Endodermal cell (in vitro differentiated cells): ENCODE measurements around the gene CHMP2A. TPM values are rescaled to one million over a fixed set of nuclear protein-coding genes. Genes with fewer than 3 reads are reported as not detected.

Source experiments
- DNase-seq: peaks from one replicate; pipeline ENCODE4 v3.0.0-alpha.2; 2017
- H3K27ac ChIP-seq: 2 replicates; pipeline ENCODE4 v1.5.1; 2013; ENCODE audit warnings: mild to moderate bottlenecking, low read depth, low read length, moderate library complexity
- H3K27me3 ChIP-seq: 2 replicates; pipeline ENCODE4 v1.6.1; 2013; ENCODE audit warnings: mild to moderate bottlenecking, low read length, moderate library complexity; ENCODE audit not compliant: insufficient read depth, control insufficient read depth, poor library complexity, severe bottlenecking
- H3K36me3 ChIP-seq: 2 replicates; pipeline ENCODE4 v1.7.0; 2013; ENCODE audit warnings: mild to moderate bottlenecking, low read length, moderate library complexity; ENCODE audit not compliant: control insufficient read depth, insufficient read depth
- H3K4me1 ChIP-seq: one replicate; pipeline ENCODE4 v1.7.0; 2013; ENCODE audit warnings: low read length; ENCODE audit not compliant: control insufficient read depth, insufficient read depth
- H3K4me3 ChIP-seq: 2 replicates; pipeline ENCODE4 v1.5.1; 2013; ENCODE audit warnings: mild to moderate bottlenecking, low read length, moderate library complexity
- H3K9ac ChIP-seq: 2 replicates; pipeline ENCODE4 v1.6.1; 2013; ENCODE audit warnings: mild to moderate bottlenecking, low read length, moderate library complexity; ENCODE audit not compliant: poor library complexity, severe bottlenecking; ENCODE audit errors: extremely low read depth
- H3K9me3 ChIP-seq: 2 replicates; pipeline ENCODE4 v1.6.1; 2013; ENCODE audit warnings: mild to moderate bottlenecking, low read length, moderate library complexity; ENCODE audit not compliant: control insufficient read depth
- H3K27ac Mint-ChIP-seq: 2 replicates; pipeline ENCODE4 v1.8.0; 2020; ENCODE audit warnings: mixed read lengths
- H3K27me3 Mint-ChIP-seq: 2 replicates; pipeline ENCODE4 v1.8.0; 2021; ENCODE audit warnings: mild to moderate bottlenecking, mixed read lengths; ENCODE audit not compliant: insufficient read depth
- H3K36me3 Mint-ChIP-seq: 2 replicates; pipeline ENCODE4 v1.8.0; 2020; ENCODE audit warnings: low read depth, mixed read lengths
- H3K4me1 Mint-ChIP-seq: 2 replicates; pipeline ENCODE4 v1.8.0; 2020; ENCODE audit warnings: mixed read lengths
- H3K4me3 Mint-ChIP-seq: 2 replicates; pipeline ENCODE4 v1.8.0; 2020; ENCODE audit warnings: mild to moderate bottlenecking, moderate library complexity, mixed read lengths
- H3K9me3 Mint-ChIP-seq: 2 replicates; pipeline ENCODE4 v1.8.0; 2020; ENCODE audit warnings: mild to moderate bottlenecking, mixed read lengths
- CTCF ChIP-seq: fragments of 200-600 bp; sonication (generic); conservative IDR thresholded peaks from 2 replicates; pipeline ENCODE4 v1.5.0; 2021; ENCODE audit warnings: antibody characterized with exemption, mild to moderate bottlenecking
- WGBS, 2 experiments: methylation state at CpG; one replicate each; pipeline versions ENCODE4 v1.1.5 to v1.1.7; 2013; ENCODE audit warnings: missing lambda C conversion rate in 2 of 2, mixed read lengths in 1 of 2; ENCODE audit not compliant: insufficient coverage in 1 of 2, insufficient read length in 1 of 2; 5-methylcytosine and 5-hydroxymethylcytosine counted together
- total RNA-seq, 2 donors: library from RNA; stranded (reverse); fragmentation: NEBNext Ultra II Directional in 1 of 2; extraction: Animal tissue kit (Norgen Biotek cat#: 25700) in 1 of 2; gene quantifications; 2 replicates in 1 of 2; 3 replicates in 1 of 2; pipeline ENCODE4 v1.2.1, GENCODE V29; 2021

The CHMP2A gene
- total RNA-seq, 2 donors from 2014 or later = 97.7 to 147 TPM

- peak overlapping the region; percentile 89 for H3K27ac Mint-ChIP-seq
- H3K27ac ChIP-seq = no peak overlapping the region
- peak overlapping the region; percentile 98 for H3K4me3 Mint-ChIP-seq
- peaks cover 59% of the 10 kb centered on the region for H3K36me3 ChIP-seq
- no peak for TF ChIP-seq CTCF
- H3K4me3 ChIP-seq = peak overlapping the region; percentile 100
- peaks cover 4% of the 10 kb centered on the region for H3K4me1 ChIP-seq
- DNase-seq = peak; percentile 50
- peaks cover 51% of the 10 kb centered on the region for H3K36me3 Mint-ChIP-seq
- no peaks in the 10 kb centered on the region for H3K9me3 Mint-ChIP-seq
- no peaks in the 10 kb centered on the region for H3K9me3 ChIP-seq
- 56 to 61% methylated on average over 1 of the region's 1 CpG for WGBS, 2 experiments
- H3K9ac ChIP-seq = peak overlapping the region; percentile 87
- peaks cover 13% of the 10 kb centered on the region for H3K4me1 Mint-ChIP-seq
- peaks cover 23% of the 10 kb centered on the region for H3K27me3 Mint-ChIP-seq
- H3K27me3 ChIP-seq = peaks cover 17% of the 10 kb centered on the region
These were observed 8.8 kb downstream of the CHMP2A start for GRCh38 chr19:58546019-58546530.

GRCh38 chr19:58545286-58546018, 9.5 kb downstream of the CHMP2A start:
- H3K4me1 Mint-ChIP-seq = peaks cover 13% of the 10 kb centered on the region
- Histone ChIP-seq H3K27me3 (peaks cover 21% of the 10 kb centered on the region), H3K4me3 (peak overlapping the region; percentile 100), H3K9me3 (no peaks in the 10 kb centered on the region), H3K27ac (no peak overlapping the region), H3K4me1 (peaks cover 4% of the 10 kb centered on the region), H3K36me3 (peaks cover 53% of the 10 kb centered on the region), H3K9ac (peak overlapping the region; percentile 87)
- DNase-seq = peak; percentile 52
- H3K4me3 Mint-ChIP-seq = peak overlapping the region; percentile 98
- peaks cover 25% of the 10 kb centered on the region for H3K27me3 Mint-ChIP-seq
- no peaks in the 10 kb centered on the region for H3K9me3 Mint-ChIP-seq
- 12 to 13% methylated on average over 18 to 21 of the region's 21 CpGs for WGBS, 2 experiments
- H3K27ac Mint-ChIP-seq = peak overlapping the region; percentile 89
- peaks cover 49% of the 10 kb centered on the region for H3K36me3 Mint-ChIP-seq
- no peak for TF ChIP-seq CTCF

GRCh38 chr19:58544591-58545285, 10.2 kb downstream of the CHMP2A start:
- DNase-seq = no peak
- Mint-ChIP-seq H3K27me3 (peaks cover 29% of the 10 kb centered on the region), H3K4me3 (peak overlapping the region; percentile 98), H3K9me3 (no peaks in the 10 kb centered on the region), H3K36me3 (peaks cover 42% of the 10 kb centered on the region), H3K4me1 (peaks cover 13% of the 10 kb centered on the region), H3K27ac (peak overlapping the region; percentile 100)
- H3K27me3 ChIP-seq = peaks cover 26% of the 10 kb centered on the region
- WGBS, 2 experiments = 0% methylated on average over 13 to 91 of the region's 92 CpGs
- H3K27ac ChIP-seq = peak overlapping the region; percentile 98
- peaks cover 4% of the 10 kb centered on the region for H3K4me1 ChIP-seq
- H3K4me3 ChIP-seq = peak overlapping the region; percentile 100
- H3K36me3 ChIP-seq = peaks cover 46% of the 10 kb centered on the region
- TF ChIP-seq CTCF = no peak
- peak overlapping the region; percentile 87 for H3K9ac ChIP-seq
- no peaks in the 10 kb centered on the region for H3K9me3 ChIP-seq
